NCI-H2081 treated with DMSO at 0.1 percent for 48 hours (cell line): ENCODE measurements around the gene ZNF496.
"Not testable (repeated sequence)": the region's sequence is repeated elsewhere in the genome, so short reads cannot be mapped to it uniquely, and the experiment has no call there.

Source experiments
- DNase-seq: peaks from one replicate; lab custom pipeline; 2025; lab: John Stamatoyannopoulos, UW

Gene ZNF496

DNA sequence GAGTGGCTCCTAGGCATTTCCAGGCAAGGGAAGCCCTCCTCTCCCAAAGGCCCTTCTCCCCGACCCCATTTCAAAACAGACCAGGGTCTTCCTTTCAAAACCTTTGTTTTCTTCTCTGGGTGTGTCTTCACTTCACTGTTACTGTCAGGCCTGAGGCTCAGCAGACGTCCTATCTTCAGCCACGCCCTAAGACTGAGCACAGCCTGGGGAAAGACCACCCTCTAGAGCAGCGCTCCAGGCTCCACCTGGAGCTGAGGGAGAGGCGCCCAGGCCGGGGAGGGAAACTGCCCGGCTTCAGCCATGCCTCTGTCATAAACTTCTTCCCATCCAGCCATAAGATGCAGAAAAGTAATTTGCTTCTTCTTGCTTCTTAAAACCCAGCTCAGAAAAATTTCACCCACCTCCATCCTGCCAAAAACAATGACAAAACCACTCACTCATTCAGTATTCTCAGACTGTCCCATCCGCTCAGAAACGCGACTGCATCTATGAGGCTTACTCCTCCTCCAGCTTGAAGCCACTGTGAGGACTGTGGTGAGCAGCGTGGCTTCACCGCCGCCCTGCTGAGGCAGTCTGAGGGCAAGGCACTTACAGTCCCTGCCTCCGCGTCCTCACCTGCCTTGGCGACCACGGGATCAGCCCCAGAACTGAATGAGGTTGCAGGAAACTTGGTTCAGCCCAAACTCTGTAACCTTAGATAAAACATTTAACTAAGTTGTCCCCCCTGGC lies 39.7 kb downstream of the ZNF496 start:
- no peak for DNase-seq

DNA sequence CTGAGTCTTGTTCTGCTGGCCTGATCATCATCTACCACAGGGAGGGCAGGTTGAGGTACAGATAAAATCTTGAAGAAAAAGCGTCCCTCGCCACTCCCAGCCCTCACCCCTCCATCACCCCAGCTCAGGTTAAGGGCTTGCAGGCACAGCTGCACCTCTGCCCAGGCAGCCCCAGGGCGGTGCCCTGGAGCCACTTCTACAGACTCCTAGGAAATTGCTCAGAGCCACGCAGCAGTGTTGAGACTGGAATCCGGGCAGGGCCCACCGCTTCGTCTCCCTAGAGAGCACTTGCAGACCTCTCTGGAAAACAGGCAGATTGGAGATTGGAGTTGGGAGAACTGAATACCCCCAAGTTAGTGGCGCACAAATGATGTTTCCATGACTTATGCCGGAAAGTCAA lies 40.5 kb downstream of the ZNF496 start:
- no peak for DNase-seq

DNA sequence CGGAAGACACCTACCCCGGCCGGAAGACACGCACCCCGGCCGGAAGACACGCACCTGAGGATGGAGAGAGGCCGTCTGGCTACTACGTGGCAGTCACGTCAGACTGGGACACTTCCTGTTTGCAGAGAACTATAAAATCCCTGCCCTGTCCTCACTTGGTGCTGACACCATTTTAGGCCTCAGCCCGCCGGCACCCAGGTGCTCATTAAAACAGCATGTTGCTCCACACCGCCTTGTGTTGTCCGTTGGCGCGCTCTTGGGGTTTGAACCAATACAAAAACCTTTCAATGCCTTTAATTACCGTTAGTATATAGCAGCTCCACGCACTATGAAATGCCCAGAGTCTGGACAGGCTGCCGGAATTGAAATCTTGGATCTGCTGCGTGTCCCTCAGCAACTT lies 41.1 kb downstream of the ZNF496 start:
- no peak for DNase-seq

DNA sequence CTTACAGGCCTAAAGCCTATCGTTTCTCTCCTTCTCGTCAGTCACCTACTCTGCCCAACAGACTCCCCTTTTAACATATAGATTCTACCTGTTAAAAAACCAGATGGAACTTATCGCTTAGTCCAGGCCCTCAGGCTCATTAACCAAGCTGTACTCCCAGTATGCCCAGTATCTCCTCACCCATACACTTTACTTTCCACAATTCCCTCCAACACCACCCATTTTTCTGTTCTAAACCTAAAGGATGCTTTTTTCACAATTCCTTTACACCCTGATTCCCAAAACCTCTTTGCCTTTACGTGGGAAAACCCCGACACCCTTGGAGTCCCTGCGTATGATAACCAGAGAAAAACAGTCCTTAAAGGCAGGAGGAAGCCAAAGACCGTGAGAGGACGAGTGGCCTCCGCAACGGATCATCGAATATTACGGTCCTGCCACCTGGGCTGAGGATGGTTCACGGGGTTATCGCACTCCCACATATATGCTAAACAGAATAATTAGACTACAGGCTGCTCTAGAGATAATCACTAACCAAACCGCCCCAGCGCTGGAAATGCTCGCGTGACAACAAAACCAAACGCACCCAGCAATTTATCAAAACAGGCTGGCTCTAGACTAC lies 42.3 kb downstream of the ZNF496 start:
- DNase-seq = not testable (repeated sequence)

DNA sequence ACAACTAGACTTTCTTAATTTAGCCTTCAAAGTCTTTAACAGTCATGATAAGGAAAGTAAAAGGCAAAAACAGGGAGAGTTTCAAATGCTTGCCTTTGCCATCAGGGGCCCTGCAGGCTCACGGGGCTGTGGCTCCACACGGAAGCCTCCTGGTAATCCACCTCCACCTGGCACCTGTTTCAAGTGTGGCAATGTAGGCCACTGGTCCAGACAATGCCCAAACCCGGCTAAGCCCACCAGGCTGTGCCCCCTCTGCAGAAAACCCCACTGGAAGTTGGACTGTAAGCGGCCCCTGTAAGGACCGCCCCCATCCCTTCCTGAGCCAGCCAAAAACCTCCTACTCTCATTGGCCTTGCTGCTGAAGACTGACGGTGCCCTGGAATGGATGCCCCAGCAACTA lies 43.3 kb downstream of the ZNF496 start:
- no peak for DNase-seq

DNA sequence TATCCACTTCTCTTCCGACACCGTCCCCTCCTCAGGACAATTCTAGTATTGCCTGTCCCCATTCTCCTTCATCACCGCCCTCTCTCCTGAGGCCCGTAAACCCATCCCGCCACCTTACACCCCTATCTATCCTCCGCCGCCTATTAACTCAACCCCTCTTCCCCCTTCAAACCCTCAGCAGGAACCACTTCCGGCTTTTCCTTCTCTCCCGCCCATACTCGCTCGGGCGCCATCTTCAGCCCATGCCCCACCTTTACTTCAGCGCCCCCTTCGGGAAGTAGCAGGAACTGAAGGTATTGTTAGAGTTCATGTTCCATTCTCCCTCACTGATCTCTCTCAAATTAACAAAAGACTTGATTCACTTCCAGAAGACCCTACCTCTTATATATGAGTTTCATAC lies 44.2 kb downstream of the ZNF496 start:
- no peak for DNase-seq

DNA sequence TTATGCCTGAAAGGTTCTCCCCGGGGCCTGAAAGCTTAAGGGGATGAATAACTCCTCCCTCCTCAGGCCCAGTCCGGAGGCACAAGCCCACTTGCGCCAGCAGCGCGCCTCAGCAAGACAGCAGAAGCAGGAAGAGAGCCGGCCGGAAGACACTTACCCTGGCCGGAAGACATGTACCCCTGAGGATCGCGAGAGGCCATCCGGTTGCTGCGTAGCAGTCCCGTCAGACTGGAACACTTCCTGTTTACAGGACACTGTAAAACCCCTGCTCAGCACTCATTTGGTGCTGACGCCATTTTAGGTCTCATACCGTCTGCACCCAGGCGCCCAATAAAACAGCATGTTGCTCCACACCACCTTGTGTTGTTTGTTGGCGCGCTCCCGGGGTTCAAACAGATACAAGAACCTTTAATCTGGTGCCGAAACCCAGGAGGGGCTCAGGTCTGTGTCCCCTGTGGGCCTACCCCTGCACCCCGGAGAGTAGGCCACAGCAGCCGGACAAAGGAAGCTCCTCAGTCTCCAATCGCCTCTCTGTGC lies 45.5 kb downstream of the ZNF496 start:
- no peak for DNase-seq

DNA sequence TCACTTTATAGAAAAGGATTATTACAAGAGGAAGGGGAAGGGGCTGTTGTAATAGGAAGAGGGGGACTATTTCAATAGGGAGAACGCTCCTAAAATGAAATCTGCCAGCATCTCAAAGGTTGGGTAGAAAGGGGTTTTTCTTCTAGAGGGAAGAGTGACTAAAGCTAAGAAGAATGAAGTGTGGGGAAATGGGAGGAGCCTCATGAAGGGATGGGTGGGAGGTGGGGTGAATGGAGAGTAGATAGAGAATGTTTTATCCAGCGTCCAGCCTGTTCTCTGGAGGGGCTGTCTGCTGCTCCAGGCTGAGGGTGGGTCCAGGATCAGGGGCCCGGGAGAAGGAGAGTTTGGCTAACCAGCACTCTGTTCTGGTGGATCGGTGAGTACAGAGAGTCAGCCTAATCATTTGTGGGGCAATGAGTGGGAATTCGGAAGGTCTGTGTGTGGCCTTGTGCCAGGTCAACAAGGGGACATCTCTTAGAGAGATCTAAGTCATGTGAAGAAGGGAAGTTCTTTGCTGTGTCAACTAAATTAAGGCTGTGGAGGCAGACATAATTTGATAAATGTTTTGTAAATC lies 50.6 kb downstream of the ZNF496 start:
- DNase-seq = no peak

DNA sequence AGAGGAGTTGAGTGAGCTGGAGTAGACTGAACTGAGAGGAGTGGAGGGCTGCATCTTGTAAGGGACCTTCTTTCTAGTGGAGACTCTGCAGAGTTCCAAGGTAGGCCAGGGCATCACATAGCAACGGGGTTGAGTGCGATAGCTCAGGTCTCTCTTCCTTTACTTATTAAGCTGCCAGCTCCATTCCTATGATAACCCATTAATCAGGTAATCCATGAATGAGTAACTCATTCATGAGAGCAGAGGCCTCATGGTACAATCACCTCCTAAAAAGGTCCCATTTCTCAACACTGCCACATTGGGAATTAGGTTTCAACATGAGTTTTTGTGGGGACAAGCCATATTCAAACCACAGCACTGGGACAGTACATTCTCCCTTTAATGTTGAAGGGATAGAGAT lies 54.5 kb downstream of the ZNF496 start:
- DNase-seq = no peak

DNA sequence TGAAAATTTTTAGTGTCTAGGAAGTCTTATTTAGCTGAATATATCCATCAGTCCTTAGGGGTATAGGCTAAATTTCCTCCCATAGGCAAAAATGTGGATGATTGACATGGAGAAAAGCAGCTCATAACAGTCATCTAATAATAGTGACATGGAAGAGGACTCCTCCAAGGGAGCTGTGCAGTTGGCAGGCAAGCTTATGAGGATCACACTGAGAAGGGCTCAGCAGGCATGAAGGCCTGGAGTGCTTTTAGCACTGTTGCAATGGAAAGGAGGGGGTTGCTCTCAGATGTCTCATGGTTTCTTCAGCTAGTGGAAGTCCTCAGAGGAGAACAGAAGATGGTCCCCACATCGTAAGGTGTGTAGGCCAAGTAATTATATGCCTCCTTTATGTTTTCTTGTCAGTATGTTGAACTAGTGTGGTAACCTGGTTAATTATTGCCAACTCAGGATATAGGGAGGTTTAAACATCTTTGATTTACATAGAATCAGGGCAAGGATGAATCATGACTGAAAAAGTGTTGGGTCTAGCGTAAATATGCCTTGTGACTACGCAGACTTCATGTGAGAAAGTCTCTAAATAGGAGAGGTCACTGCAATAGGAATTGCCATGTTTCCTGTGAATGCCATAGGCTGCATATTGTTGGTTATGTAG lies 56.9 kb downstream of the ZNF496 start:
- DNase-seq = no peak

DNA sequence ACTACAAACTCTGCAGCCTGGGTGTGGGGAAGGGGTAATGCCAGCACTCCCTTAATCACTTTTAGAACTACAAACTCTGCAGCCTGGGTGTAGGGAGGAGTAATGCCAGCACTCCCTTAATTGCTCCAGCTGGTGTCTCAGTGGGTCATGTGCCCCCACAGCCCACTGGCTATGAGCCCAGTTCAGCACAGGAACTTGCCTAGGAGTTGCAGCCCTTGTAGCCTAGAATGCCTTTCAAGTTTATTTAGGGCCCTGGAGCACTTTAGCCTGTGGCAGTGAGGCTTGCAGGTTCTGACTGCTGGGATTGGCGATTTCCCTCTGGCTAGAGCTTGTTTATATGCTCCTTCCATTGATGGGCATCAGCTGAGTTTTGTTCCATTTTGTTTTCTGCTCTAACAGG lies 58.7 kb downstream of the ZNF496 start:
- no peak for DNase-seq

DNA sequence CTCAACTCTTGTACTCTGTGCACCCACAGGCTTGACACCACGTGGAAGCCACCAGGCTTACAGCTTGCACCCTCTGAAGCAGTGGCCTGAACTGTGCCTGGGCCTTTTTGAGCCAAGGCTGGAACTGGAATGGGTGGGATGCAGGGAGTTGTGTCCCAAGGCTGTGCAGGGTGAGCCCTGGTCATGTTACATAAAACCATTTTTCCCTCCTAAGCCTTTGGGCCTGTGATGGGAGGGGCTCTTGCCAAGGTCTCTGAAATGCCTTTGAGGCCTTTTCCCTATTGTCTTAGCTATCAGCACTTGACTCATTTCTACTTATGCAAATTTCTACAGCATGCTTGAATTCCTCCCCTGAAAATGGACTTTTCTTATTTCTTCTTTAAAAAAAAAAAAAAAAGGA lies 61.7 kb downstream of the ZNF496 start:
- DNase-seq = no peak

DNA sequence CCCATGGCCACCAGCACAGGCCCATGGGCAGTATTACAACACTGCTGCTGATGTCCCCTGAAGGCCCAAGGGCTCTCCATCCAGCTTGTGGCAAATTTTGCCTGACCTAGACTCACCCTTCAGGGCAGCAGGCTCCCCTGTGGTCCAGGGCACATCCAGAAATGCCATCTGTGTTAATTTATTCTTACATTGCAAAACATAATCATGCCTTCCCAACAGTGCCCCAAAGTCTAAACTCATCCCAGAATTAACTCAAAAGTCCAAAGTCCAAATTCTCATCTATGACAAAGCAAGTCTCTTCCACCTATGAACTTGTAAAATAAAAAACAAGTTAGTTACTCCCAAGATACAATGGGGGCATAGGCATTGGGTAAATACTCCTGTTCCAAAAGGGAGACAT lies 62.5 kb downstream of the ZNF496 start:
- DNase-seq = no peak

DNA sequence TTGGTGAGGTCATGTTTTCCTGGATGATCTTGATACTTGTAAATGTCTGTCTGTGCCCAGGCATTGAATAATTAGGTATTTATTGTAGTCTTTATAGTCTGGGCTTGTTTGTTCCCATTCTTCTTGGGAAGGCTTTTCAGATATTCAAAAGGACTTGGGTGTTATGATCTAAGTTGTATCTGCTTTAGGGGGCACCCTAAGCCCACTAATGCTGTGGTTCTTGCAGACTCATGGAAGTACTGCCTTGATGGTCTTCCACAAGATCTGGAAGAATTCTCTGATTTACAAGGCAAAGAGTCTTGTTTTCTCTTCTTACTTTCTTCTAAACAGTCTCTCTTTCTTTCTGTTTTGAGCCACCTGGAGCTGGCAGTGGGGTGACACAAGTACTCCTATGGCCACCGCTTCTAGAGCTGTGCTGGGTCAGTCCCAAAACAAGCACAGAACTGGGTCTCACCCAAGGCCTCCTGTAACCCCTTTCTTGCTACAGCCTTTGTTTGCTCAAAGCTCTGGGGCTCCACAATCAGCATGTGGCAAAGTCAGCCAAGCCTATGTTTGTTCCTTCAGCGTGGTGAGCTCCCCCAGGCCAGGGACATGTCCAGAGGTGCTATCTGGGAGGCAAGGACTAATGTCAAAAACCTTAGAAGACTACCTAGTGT lies 63.1 kb downstream of the ZNF496 start:
- DNase-seq = no peak

DNA sequence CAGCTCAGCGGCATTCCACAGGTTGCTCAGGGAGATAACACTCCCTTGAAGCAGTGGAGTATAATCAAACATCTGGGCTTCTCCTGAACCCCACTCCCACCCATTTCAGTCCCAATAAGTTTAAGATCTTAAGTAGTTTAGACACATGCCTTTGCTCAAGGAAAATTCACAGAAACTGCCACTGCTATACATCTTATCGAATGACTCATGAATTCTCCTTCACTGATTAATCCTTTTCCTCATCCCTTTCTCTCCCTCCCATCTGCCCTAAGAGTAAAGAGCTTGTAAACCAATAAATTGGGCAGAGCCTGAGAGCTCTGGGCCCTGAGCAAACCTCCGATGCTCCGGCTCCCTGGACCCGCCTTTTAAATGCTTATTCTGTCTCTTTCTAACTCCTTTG lies 65.6 kb downstream of the ZNF496 start:
- no peak for DNase-seq

DNA sequence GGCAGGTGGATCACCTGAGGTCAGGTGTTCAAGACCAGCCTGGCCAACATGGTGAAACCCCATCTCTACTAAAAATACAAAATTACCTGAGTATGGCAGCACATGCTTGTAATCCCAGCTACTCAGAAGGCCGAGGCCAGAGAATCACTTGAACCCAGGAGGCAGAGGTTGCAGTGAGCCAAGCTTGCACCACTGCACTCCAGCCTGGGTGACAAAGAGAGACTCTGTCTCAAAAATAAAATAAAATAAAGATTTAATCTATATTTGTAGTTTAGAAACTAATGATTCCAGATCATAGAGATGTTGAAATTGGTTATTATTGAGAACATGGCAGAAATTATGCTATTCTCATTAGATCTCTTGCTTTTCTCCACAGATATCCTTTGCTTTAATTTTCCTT lies 75.9 kb downstream of the ZNF496 start, which contains the start of gene VN1R5:
VN1R5 (plus strand) TSS at position 301 of the 400 bp plus-strand sequence.
- not testable (repeated sequence) for DNase-seq

DNA sequence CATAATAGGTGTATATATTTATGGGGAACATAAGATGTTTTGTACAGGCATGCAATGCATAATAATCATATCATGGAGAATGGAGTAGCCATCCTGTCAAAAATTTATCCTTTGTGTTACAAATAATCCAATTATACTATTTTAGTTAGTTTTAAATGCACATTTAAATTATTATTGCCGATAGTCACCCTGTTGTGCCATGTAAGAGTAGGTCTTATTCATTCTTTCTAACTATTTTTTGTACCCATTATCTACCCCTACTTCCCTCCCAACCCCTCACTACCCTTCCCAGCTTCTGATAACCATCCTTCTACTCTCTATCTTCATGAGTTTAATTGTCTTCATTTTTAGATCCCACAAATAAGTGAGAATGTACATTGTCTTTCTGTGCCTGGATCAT lies 84.1 kb downstream of the ZNF496 start:
- DNase-seq = no peak
